Upper lobe of left lung (tissue), 6 donors: ENCODE results near the gene TUBAL3. TPM values are rescaled to one million over a fixed set of nuclear protein-coding genes. Genes with fewer than 3 reads are reported as not detected.

Experiments
- ATAC-seq, 2 donors: fragments of 200-7000 bp; cut with Tn5 transposase; one replicate each; pipeline ENCODE4 v1.9.1; 2022; ENCODE audit warnings: mild to moderate bottlenecking in 2 of 2, moderate library complexity in 2 of 2; ENCODE audit not compliant: low FRiP score in 2 of 2
- DNase-seq, 2 donors: peaks; one replicate each; pipeline ENCODE4 v3.0.0-alpha.2; 2019 to 2020
- H3K27ac ChIP-seq, 4 donors: fragments of 200-600 bp; sonication (generic); one replicate each; pipeline ENCODE4 v1.5.1; 2016 to 2019
- H3K27me3 ChIP-seq, 4 donors: fragments of 200-600 bp; sonication (generic); one replicate each; pipeline ENCODE4 v1.5.1; 2017 to 2019
- H3K36me3 ChIP-seq, 4 donors: fragments of 200-600 bp; sonication (generic); one replicate each; pipeline ENCODE4 v1.5.1; 2016 to 2019
- H3K4me1 ChIP-seq, 4 donors: fragments of 200-600 bp; sonication (generic); one replicate each; pipeline ENCODE4 v1.5.1; 2018 to 2019
- H3K4me3 ChIP-seq, 4 donors: fragments of 200-600 bp; sonication (generic); one replicate each; pipeline ENCODE4 v1.5.1; 2017 to 2019; ENCODE audit warnings: mild to moderate bottlenecking in 2 of 4, moderate library complexity in 1 of 4
- H3K9me3 ChIP-seq, 4 donors: fragments of 200-600 bp; sonication (generic); one replicate each; pipeline ENCODE4 v1.5.1; 2018 to 2019
- EP300 ChIP-seq, 4 donors: sonication (generic); formaldehyde crosslinking; IDR thresholded peaks; one replicate each; pipeline ENCODE4 v1.5.1; 2017; ENCODE audit warnings: antibody characterized with exemption in 4 of 4, control low read depth in 2 of 4
- POLR2A ChIP-seq, 4 donors: fragments of 450-650 bp; IDR thresholded peaks; one replicate each; pipeline ENCODE4 v1.5.1; 2016 to 2017; ENCODE audit warnings: antibody characterized with exemption in 4 of 4, mild to moderate bottlenecking in 2 of 4
- POLR2AphosphoS5 ChIP-seq, 2 donors: sonication (generic); formaldehyde crosslinking; IDR thresholded peaks; one replicate each; pipeline ENCODE4 v1.5.1; 2017; ENCODE audit warnings: antibody characterized with exemption in 2 of 2
- WGBS, 2 donors: methylation state at CpG; one replicate each; pipeline ENCODE4 v1.1.5; 2017 to 2018; 5-methylcytosine and 5-hydroxymethylcytosine counted together
- total RNA-seq, 6 donors: library from RNA; depleted of rRNA in 4 of 6; stranded (reverse); fragments of >200 nt in 4 of 6; gene quantifications; one replicate each; pipeline versions ENCODE4 v1.1.0 to v1.2.1, GENCODE V29; 2016 to 2021
- TF ChIP-seq, protein P1 (sequence below), 6 experiments: fragments of 450-650 bp in 4 of 6; fragments of 200-600 bp in 2 of 6; sonication (generic) in 2 of 6; IDR thresholded peaks; one replicate each; pipeline ENCODE4 v1.5.1; 2016 to 2019; ENCODE audit warnings: antibody characterized with exemption in 6 of 6
- donor health status: DM: no; HTN: no; CAD: no; lungs with moderate emphysema.
- donor health status: DM: no; HTN: yes; CAD: no; lungs with severe emphysema.

Gene TUBAL3
- total RNA-seq, result under 1 TPM in 1 of 6 donors, not detected in 5; 0.59 TPM

- WGBS, 2 donors, result 63 to 64% methylated on average over 8 of the region's 8 CpGs
- ATAC-seq (no peak), DNase-seq (no peak)
- H3K27ac ChIP-seq, result peak within 1 kb of the TSS in 1 of 4 donors; percentile 24
- no peaks in the 10 kb centered on the region for H3K9me3 ChIP-seq
- H3K4me3 ChIP-seq, result no peak within 1 kb of the TSS
- H3K4me1 ChIP-seq, result no peaks in the 10 kb centered on the region
- H3K36me3 ChIP-seq, result no peaks in the 10 kb centered on the region
- no peak for TF ChIP-seq EP300 (IDR thresholded peaks at IDR 0.05)
- no peaks in the 10 kb centered on the region for H3K27me3 ChIP-seq
These were observed at the start of gene TUBAL3 for GRCh38 chr10:5404208-5405041. Gene TUBAL3, minus strand, starts transcription at chr10:5404828. Its CDS starts 36 bp downstream, at chr10:5404792.

GRCh38 chr10:5453749-5454489 lies 49.3 kb upstream of the TUBAL3 start:
- H3K36me3 ChIP-seq, result peaks cover 19 to 63% (median 45%) of the 10 kb centered on the region in 4 donors
- no peaks in the 10 kb centered on the region for H3K4me1 ChIP-seq
- 87 to 89% methylated on average over 13 of the region's 13 CpGs for WGBS, 2 donors
- H3K27ac ChIP-seq, result no peak overlapping the region
- no peak for ATAC-seq
- H3K9me3 ChIP-seq, result no peaks in the 10 kb centered on the region
- H3K27me3 ChIP-seq, result no peaks in the 10 kb centered on the region
- no peak for DNase-seq
- no peak overlapping the region for H3K4me3 ChIP-seq
- TF ChIP-seq, protein P1, sequence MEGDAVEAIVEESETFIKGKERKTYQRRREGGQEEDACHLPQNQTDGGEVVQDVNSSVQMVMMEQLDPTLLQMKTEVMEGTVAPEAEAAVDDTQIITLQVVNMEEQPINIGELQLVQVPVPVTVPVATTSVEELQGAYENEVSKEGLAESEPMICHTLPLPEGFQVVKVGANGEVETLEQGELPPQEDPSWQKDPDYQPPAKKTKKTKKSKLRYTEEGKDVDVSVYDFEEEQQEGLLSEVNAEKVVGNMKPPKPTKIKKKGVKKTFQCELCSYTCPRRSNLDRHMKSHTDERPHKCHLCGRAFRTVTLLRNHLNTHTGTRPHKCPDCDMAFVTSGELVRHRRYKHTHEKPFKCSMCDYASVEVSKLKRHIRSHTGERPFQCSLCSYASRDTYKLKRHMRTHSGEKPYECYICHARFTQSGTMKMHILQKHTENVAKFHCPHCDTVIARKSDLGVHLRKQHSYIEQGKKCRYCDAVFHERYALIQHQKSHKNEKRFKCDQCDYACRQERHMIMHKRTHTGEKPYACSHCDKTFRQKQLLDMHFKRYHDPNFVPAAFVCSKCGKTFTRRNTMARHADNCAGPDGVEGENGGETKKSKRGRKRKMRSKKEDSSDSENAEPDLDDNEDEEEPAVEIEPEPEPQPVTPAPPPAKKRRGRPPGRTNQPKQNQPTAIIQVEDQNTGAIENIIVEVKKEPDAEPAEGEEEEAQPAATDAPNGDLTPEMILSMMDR (IDR thresholded peaks at IDR 0.05), result no peak
- TF ChIP-seq POLR2A (IDR thresholded peaks at IDR 0.05), result no peak
- TF ChIP-seq POLR2AphosphoS5 (IDR thresholded peaks at IDR 0.05), result no peak
- no peak for TF ChIP-seq EP300 (IDR thresholded peaks at IDR 0.05)

GRCh38 chr10:5450605-5451384 lies 46.2 kb upstream of the TUBAL3 start:
- no peak overlapping the region for H3K27ac ChIP-seq
- 72 to 81% methylated on average over 4 of the region's 4 CpGs for WGBS, 2 donors
- H3K27me3 ChIP-seq, result no peaks in the 10 kb centered on the region
- ATAC-seq (no peak), DNase-seq (no peak)
- H3K4me1 ChIP-seq, result peaks cover 2 to 13% (median 4%) of the 10 kb centered on the region in 4 donors
- TF ChIP-seq EP300 (IDR thresholded peaks at IDR 0.05) (no peak), POLR2AphosphoS5 (IDR thresholded peaks at IDR 0.05) (no peak), POLR2A (IDR thresholded peaks at IDR 0.05) (no peak)
- TF ChIP-seq, protein P1 (IDR thresholded peaks at IDR 0.05), result no peak
- H3K9me3 ChIP-seq, result no peaks in the 10 kb centered on the region
- peaks cover 15 to 34% (median 27%) of the 10 kb centered on the region in 4 donors for H3K36me3 ChIP-seq
- no peak overlapping the region for H3K4me3 ChIP-seq

GRCh38 chr10:5449823-5450222 lies 45.2 kb upstream of the TUBAL3 start:
- Histone ChIP-seq H3K4me1 (peaks cover 3 to 17% (median 7%) of the 10 kb centered on the region in 4 donors), H3K27ac (peak overlapping the region in 2 of 4 donors; percentile 0 to 44), H3K4me3 (peak overlapping the region in 3 of 4 donors; percentile 39 to 51 (median 49)), H3K9me3 (no peaks in the 10 kb centered on the region), H3K36me3 (peaks cover 15 to 24% (median 20%) of the 10 kb centered on the region in 4 donors), H3K27me3 (no peaks in the 10 kb centered on the region)
- WGBS, 2 donors, result 44 to 45% methylated on average over 8 of the region's 8 CpGs
- no peak for DNase-seq
- TF ChIP-seq, protein P1 (IDR thresholded peaks at IDR 0.05), result peak in 1 of 6 experiments; percentile 32
- TF ChIP-seq EP300 (IDR thresholded peaks at IDR 0.05), result no peak
- peak in 1 of 2 donors; percentile 79 for ATAC-seq
